Measurements from ENCODE around the gene TSPAN2.
"Not testable (repeated sequence)": the region's sequence is repeated elsewhere in the genome, so short reads cannot be mapped to it uniquely, and the experiment has no call there.

The TSPAN2 gene

DNA sequence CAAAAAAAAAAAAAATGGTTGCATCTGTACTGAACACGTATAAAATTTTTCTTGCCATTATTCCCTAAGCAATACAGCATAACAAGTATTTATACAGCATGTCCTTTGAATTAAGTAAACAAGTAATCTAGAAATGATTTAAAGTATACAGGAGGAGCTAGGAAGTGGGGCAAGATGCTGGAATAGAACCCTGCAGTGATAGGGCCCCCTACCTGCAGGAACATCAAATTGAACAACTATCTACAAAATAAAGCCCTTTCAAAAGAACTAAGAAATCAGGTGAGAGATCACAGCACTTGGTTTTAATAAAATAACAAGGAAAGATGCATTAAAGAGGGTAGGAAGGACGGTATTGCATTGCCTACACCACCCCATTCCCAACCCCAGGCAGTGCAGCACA lies 48.8 kb downstream of the TSPAN2 start:
- DNase-seq: no peak

DNA sequence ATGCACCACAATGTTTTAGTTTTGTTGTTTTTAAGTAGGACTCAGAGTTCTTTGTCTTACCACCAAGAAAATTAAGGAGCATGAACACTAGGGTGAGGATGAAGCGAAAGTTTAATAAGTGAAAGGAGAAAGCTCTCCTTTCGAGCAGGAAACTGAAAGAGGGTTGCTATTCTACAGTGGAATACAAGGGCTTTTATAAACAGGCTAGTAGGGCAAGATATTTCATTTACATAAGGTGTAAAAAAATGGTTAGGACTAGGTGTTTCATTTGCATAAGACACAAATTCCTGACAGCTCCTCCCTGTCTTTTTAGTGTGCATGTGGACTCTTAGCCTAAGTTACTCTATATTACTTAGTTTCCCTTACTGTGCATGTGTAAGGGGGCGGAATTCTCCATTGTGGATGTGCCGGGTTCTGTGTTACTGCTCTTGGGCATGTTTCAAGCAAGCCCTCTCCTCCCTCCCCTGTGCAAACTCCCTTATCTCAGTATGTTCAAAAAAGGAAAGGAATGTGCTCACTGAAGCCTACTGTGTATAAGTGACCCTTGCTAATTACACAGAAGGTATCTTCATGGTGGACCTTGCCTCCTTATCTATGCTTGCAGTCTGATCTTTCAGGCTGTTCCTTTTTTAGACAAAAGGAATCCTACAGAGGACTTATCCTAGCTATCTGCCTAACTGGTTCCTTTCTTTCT lies 52.3 kb downstream of the TSPAN2 start:
- DNase-seq: no peak

DNA sequence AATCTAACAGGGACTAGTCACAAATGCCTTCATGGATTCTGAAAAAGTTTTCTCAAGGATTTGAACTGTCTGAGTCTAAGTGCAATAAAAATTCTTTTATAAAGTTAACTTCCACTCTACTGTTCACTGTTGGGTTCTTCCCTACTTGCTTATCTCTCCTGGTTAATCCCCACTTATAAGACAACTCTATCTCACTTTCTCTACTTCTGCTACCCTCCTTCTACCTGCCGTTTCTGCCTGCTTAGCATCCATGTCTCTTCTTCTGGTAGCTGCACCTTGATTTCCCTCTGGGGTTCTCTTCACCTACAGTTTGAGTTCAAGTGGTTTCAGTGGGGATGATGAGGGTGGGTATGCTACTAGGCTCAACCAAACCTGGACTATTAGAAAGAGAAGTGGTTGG lies 53.7 kb downstream of the TSPAN2 start:
- DNase-seq: no peak

DNA sequence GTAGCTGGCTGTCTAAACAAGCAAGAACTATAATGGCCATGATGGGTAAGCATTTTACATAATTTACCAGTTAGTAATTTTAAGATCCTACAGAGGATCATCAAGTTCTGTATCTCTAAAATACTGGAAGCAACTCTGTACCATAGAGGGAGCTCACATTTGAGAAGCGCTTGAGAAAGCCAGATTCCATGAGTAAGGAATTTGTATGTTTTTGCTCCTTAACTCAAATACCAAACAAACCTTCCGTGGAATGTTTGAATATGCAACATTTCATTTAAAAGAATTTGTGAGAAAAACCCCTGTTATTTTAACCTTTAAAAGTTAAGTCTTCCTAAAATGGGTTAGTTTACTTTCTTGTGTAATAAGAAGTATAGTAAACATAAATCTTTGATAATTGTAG lies 57.7 kb downstream of the TSPAN2 start:
- DNase-seq: no peak

DNA sequence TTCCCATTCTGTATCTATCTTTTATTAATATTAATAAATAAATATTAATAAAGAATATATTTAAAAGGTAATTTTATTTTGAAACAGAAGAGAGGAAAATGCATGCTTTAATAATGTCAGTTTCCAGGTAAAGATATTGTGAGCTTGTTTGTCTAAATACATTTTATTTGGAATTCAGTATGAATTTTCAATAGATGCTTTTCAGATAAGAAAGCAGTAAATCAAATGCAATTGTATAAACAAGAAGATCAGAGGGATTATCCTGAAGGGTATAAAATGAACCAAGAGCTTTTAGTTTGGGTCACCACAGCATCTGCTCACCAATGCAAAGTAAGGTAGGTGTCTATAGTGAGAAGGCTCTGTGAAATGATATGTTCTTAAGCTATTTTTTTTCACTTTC lies 59.8 kb downstream of the TSPAN2 start, which contains the start of gene TSHB:
Gene TSHB, plus strand, starts transcription at position 301 of the 400 bp plus-strand sequence. CDS start 3,537 bp downstream, outside the sequence.
- no peak for DNase-seq

DNA sequence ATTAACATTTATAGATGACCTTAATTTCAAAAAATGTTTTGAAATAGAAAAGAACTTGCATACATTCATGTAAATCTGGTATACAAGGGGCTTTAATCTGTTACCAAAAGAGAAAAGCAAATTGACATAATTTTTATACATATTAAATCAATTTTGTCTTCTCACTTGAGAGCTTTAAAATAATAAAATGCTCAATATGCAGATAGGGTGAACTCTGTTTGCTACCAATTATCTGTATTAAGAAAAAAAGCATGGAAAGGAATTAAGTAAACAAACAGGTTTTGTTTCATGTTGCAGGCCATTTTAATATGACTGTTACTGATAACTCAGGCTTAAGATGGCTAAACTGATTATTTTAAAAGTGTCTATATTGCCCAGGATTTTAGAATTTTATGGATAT lies 65.7 kb downstream of the TSPAN2 start:
- DNase-seq: no peak

DNA sequence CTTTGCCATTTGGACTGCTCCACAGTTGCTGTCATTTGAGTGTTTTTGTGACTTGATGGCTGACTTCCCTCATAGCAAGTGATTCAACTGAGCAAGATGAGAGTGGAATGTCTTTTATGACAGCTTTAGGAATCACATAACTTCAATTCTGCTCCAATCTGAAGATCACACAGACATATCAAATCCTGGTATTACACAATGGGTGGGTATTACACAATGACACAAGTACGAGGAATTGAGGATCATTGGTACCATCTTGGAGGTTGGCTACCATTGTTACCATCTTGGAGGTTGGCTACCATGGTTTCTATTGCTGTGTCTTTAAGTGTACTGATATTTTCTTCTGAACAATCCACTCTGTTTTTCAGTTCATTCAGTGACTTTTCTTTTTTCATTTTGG lies 68.2 kb downstream of the TSPAN2 start:
- DNase-seq: no peak

DNA sequence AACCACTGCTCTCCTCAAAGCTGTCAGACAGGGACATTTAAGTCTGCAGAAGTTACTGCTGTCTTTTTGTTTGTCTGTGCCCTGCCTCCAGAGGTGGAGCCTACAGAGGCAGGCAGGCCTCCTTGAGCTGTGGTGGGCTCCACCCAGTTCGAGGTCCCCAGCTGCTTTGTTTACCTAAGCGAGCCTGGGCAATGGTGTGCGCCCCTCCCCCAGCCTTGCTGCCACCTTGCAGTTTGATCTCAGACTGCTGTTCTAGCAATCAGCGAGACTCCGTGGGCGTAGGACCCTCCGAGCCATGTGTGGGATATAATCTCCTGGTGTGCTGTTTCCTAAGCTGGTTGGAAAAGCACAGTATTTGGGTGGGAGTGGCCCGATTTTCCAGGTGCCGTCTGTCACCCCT lies 69.8 kb downstream of the TSPAN2 start:
- not testable (repeated sequence) for DNase-seq

DNA sequence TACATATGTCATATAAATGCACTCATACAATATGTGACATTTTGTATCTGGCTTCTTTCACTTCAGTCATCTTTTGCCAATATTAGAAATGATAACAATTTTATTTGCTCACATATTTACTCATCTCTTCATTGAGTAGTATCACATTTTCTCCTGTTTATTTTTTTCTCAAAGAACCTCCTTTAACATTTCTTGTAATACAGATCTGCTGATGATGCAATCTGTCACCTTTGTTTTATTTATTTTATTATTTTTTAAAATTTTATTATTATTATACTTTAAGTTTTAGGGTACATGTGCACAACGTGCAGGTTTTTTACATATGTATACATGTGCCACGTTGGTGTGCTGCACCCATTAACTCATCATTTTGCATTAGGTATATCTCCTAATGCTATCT lies 75.5 kb downstream of the TSPAN2 start:
- no peak for DNase-seq

DNA sequence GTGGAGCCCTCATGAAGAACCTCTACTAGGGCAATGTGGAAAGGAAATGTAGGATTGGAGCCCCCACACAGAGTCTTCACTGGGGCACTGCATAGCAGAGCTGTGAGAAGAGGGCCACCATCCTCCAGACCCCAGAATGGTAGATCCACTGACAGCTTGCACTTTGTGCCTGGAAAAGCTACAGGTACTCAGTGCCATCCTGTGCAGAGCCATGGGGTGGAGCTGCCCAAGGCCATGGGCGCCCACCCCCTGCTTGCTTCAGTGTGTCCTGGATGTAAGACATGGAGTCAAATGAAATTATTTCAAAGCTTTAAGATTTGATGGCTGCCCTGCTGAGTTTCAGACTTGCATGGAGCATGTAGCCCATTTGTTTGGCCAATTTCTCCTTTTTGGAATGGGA lies 76.9 kb downstream of the TSPAN2 start:
- no peak for DNase-seq

DNA sequence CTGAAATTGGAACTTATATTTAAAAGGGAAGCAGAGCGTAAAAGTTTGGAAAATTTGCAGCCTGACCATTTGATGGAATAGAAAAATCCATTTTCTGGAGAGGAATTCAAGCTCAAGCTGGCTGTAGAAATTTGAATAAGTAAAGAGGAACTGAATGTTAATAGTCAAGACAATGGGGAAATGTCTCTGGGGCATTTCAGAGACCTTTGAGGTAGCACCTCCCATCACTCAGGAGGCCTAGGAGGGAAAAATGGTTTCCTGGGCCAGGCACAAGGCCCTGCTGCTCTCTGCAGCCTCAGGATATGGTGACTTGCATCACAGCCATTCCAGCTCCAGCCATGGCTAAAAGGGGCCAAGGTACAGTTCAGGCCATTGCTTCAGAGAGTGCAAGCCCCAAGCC lies 77.3 kb downstream of the TSPAN2 start:
- DNase-seq: no peak

DNA sequence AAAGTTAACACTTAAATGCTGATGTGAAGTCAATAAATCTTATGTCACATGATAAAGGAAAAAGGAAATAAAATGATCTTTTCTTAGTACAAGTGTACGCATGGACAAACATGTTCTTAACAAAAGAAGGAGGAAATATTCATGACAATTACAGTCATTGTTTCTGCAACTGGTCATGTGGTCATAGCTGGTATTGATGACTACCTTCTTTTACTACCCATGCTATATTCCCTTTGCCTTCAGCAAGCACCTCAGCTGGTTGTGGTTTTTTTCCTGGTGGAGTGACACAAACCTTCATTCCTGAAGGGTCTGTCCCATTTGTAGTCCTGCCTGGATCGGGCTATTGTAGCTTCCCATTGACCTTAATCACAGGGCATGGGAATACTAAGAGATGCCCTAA lies 83.1 kb downstream of the TSPAN2 start:
- DNase-seq: no peak

Measured in hypothalamus (tissue), 51 donors.